ENCODE results near the gene EPHA10.

DNA sequence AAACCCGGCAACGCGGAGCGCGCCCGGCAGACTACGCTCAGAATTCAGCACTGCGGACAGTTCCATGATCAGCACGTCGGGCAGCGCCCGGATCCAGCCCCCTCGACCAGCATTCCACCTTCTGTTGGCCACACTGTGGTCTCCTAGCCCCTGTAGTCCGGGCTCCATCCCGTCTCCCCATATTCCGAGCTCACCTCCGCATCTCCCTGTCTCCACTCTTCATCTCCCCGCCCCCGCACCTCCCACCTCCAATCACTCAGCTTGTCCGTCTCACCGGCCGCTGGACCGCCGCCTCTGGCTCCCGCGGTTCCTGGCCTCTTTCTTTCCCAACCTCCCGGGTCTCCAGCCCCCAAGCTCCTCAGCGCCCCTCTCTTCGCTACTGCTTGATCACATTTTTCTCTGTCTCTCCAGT lies 500 bp downstream of the EPHA10 start:
- TF ChIP-seq YY1 (IDR thresholded peaks at IDR 0.05; ENCODE audit: insufficient read depth, insufficient read length) (no peak), ZNF274 (IDR thresholded peaks at IDR 0.05; ENCODE audit: low read depth, low read length) (no peak), SUZ12 (IDR thresholded peaks at IDR 0.05; ENCODE audit: extremely low read depth, insufficient read depth, insufficient read length) (peak; percentile 96)

Measured in NT2/D1 (cell line).